ENCODE results near the gene NPR2.

NPR2 gene

DNA sequence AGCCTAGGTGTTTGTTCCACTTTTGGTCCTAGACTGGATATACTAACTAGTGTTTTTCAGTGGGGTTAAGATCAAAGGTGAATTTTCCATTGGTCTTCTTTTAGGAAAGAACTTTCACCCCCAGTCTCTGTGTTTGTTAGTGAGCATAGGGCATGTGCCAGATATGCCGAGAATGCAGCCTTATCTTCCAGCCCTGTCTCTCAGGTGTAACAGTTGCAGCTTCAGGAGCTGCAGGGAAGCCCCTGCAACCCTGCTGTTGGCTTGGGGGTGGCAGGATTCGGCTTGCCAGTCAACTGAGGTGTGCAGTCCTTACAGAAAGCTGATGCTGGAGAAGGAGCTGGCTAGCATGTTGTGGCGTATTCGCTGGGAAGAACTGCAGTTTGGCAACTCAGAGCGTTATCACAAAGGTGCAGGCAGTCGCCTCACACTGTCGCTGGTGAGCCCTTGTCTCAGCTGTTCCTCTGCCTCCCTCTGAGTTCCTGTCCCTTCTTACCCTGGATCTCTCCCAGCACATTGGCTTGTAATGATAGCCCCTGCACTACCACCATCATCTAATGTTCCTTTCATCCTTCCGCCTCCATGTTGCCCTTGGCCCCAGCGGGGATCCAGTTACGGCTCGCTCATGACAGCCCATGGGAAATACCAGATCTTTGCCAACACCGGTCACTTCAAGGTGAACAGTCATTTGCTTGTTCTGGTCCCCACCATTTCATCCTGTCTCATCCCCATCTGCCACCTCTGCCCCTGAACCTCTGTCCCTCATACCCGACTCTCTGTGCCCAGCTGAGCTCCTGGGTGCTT, 10.1 kb downstream of the NPR2 start:
- DNase-seq (ENCODE audit: low spot score): peak; percentile 20

DNA sequence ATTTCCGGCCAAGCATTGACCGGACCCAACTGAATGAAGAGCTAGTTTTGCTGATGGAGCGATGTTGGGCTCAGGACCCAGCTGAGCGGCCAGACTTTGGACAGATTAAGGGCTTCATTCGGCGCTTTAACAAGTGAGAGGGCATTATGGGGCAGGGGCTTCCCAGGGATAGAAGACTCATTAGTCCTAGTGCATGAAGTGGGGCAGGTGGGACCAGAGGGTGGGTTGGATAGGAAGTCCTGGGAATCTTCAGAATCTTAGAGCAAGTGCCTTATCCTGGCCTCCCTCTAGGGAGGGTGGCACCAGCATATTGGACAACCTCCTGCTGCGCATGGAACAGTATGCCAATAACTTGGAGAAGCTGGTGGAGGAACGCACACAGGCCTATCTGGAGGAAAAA, 14.7 kb downstream of the NPR2 start:
- DNase-seq (ENCODE audit: low spot score): no peak

DNA sequence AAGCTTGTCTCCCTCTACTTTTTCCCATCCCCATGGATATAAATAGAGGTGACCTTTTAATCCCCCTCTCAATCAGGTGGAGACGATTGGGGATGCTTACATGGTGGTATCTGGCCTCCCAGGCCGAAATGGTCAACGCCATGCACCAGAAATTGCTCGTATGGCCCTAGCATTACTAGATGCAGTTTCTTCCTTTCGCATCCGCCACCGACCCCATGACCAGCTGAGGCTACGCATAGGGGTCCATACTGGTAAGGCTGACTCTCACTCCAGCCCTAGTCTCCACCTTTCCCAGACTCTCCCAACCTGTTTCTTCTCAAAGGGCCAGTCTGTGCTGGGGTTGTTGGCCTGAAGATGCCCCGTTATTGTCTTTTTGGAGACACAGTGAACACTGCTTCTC, 17.0 kb downstream of the NPR2 start:
- DNase-seq (ENCODE audit: low spot score): no peak

DNA sequence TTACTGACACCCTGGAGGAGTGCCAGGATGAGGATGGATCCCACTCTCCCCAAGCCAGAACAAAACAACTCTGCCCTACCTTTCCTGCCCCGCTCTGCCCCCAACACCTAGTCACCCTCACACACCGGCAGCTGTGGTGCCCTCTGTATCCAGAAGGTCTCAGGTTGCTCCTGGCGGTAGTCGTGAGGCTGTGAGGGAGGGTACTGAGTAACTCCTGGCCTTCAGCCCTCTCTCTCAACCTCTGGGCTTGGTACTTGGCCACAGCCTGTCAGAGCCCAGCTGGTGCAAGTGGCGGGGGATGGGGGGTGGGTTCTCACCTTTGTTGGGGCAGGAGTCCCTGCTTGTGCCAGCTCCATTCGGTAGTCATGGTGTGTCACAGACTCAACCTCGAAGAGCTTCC, 18.7 kb downstream of the NPR2 start:
- DNase-seq (ENCODE audit: low spot score): no peak

DNA sequence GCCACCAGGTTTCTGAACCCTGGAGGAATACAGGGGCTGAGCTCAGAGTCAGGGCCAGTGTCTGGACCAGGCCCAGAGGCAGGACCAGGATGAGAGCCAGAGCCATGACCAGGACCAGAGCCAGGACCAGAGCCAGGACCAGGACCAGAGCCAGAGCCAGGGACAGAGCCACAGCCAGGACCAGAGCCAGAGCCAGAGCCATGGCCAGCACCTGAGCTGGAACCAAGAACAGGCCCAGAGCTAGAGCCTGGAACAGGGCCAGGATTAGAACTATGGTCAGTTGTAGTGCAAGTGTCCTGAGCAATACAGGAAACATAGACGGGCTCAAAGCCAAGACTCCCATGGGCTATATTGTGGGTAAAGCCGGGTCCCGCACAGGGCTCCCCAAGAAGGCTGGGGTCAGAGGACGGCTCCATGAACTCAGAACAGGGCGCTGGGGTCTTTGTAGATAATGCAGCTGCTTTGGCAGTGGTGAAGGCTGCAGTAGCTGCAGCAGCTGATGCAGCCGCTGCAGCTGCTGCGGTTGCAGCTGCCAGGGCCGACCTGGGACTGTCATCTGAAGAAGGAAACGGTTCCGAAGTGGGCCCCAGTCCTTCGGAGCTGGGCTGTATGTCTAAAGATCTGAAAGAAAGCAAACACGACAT, 20.1 kb downstream of the NPR2 start:
- DNase-seq (ENCODE audit: low spot score): no peak

DNA sequence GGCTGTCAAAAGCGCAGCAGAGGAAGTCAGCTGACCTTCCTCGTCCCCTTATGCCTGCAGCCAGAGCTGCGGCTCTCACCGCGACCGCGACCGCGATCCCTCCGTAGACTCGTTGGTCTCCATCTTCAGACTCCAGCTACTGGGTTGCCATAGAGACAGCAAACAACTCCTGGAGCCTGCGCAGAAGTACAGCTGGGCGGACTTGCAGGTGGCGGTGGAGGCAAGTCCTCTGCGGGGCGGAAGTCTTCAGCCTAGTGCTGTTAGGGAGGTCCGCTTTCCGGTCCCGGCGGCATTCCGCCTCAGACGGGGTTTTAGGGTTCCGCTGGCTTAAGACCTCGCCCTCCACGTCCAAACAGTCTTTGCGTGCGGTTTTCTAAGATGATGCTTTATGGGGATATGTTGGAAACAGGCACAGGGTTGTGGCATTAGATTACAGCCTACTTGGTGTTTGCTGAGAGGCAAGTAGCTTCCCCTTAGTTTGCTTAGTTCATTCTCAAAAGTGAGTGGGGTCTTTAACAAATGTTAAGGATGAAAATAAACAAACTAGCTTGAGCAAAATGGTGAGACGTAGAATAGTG, 20.7 kb downstream of the NPR2 start, which contains the start of gene SPAG8:
SPAG8 (minus strand) TSS at position 238 of the 578 bp plus-strand sequence; CDS start at position 123, 115 bp downstream.
- peak; percentile 92 for DNase-seq (ENCODE audit: low spot score)

DNA sequence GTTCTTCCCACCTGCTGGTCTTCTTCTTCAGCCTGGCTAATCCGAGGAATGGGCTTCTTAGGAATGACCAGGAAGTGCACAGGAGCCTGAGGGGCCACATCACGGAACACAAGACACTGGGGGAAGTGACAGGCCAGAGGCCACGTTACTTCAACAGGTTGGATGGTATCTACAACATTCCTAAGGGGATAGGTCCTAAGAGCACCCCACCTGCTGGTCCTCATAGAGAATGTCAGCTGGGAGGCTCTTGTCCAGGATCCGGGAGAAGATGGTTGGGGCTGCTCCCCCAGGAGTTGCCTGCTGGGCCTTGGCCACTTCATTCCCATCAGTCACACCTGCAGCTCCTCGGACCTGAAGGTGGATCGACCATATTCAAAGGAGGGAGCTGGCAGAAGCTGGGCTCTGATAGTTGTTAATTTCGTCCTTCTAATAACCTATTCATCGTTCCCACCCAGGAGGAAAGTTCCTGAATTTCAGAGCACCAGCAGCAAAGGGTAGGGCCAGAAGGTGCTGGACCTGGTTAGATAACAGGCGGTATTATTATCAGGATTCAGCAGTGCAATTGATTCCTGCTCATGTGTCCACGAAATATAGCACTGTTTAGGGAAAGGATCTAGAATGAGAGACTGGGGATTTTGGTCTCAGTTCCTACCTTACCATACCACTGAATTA, 22.2 kb downstream of the NPR2 start:
- DNase-seq (ENCODE audit: low spot score): peak; percentile 45

DNA sequence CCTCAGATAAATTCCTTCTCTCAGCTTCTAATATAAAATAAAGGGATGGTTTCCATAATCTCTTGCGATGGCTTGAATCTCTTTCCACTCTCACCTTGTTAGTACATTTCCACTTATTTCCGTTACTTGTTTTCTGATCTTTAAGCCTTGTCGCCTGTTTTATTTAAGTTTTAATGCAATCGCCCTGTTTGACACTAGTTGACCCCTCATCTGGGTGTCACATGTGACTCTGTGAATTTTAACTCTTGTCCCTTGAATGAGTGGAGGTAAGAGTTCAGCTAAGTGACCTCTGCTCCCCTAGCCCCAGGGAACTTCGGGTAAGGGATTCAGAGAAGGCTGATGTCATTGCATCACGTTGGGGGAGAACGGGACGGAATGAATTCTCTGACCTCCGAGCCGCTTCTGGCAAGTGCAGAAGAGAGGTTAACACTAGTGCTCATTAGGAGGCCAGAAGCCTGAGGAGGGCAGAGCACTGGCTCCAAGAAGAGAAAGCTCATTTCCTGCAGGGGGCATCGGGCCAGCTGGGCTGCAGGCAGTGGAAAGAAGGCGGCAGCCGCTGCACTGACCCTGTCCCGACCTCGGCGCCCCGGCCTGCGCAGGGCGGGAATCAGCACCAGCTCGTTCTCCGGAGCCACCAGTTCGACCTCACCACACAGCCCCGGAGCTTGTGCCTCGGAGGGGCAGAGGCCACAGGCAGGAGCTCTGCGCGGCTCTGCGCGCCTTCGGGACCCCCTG, 22.9 kb downstream of the NPR2 start:
- DNase-seq (ENCODE audit: low spot score): peak; percentile 51

DNA sequence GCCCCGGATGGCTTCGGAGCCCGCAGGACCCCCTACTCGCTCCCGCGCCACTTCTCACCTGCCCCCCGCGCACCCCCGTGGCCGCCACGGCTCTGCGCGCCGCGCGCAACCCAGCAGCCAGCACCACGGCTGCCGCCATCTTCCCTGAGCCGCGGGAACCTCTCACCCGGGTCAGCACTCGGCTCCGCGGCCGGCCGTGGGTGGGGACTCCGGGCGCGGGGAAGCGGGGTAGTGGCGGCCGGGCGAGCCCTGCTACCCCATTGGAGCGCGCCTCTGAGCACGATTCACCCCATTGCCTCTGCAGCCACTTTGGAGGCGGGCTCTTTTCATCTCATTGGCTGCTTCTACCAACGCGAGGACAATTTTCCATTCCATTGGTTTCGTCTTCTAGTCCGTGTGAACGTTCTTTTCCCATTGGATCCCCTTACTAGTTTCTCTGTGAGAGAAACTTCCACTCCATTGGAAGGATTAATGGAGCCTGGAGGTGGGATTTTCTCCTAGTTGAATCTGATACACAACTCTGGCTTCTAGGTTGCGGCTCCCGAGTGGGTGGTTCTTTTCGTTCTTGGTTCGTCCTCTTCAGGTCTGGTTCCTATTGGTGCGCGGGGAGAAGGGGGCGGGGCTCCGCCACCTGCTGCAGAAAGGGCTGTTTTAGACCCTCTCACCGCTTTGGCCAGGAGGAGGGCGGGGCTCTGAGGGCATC, 23.6 kb downstream of the NPR2 start, which contains the start of gene HINT2:
HINT2 (minus strand) TSS at position 202 of the 703 bp plus-strand sequence; CDS start at position 139, 63 bp downstream.
- peak; percentile 97 for DNase-seq (ENCODE audit: low spot score)

DNA sequence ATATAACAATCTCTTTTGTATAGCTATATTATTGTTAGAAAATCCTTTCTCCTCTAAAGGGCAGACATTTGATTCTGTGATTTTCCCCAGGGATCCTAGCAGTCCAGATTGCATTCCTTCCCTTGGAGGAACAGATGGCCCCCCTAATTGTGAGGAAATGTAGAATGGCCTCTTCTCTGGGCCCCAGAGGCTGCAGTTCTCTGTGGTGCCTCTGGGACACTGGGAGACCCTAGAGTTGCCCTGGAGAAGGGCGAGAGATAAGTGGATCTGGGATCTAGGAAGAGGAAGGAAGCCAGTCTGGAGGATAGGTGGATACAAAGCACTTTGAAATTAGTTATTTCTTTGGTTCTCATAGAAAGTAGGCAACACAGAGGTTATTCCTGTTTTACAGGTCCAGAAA, 25.3 kb downstream of the NPR2 start:
- no peak for DNase-seq (ENCODE audit: low spot score)

DNA sequence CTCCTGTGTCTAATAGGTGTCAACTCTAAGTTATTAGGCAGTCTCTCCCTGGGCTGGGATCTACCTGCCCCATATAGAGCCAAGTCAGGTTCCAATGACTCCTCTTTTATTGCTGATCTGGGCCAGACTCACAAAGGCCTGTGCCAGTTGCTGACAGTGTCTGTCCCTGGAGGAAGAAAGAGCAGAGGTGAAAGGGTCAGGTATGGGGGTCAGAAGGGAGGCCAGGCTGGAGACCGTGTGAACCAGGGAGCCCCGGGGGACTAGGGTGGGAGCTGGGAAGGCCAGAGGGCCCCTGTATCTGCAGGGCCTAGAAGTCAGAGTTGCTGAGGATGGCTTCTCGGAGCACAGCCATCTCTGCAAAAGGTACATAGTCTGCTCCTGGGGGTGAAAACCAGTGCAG, 26.9 kb downstream of the NPR2 start:
- DNase-seq (ENCODE audit: low spot score): no peak

DNA sequence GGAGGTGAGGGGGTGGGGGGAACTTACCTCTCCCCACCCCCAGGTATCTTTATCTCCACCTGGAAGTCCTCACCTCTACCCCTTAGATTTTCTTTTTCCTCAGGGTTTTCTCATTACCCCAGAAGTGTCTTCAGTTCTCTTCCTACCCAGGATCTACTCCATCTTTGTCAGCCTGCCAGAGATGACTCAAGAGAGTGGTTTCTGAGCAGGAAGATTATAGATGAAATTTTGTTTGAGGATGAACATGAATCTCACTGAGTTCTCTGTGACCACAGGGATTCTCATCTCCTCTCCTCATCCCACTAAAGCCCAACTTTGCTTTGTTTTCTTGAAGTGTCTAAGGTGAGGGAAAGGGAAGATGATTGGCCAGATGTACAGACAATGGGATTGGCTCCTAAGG, 28.7 kb downstream of the NPR2 start:
- no peak for DNase-seq (ENCODE audit: low spot score)

DNA sequence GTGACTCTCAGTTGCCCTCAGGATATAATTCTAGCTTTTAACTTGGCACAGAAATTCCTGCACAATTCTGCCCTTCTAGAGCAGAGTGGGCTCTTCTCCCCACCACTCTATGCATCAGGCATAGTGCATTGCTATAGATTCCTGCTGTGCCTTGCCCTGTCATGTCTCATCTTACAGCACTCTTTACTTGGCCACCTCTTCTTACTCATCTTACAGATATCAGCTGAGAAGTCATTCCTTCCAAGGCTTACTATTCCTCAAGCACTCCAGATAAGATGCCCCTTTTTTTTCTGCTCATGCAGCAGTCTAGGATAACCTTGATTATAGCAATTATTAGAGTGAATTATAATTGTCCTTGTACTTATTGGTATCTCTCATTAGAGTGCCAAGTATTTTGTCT, 31.5 kb downstream of the NPR2 start:
- no peak for DNase-seq (ENCODE audit: low spot score)

DNA sequence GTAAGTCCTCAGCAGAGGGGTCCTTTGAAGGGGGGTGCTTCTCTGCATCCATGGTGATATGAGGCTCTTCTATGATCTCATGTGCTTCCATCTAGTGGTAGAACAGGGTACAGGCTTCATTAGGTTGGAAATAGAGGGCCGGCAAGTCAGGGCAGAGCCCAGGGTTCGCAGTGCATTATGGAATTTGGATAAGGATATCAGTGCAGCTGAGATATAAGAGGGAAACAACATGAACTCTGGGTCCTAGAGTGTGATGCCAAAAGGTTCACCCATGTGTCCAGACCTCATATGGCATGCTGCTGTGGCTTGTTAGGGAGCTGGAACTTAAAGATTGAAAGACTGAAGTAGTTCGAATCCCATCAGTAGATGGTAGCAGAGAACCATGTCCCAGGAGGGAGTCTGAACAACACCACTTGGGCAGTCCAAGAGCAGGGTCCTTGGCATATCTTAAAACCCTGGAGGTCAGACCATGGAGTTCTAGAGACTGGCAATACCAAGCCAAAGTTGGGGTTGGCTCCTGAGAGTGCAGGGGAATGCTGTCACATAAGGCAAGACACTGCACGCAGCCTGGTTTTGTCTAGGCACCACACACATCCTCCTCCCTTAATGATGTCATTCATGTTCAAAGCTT, 34.8 kb downstream of the NPR2 start:
- peak; percentile 76 for DNase-seq (ENCODE audit: low spot score)

DNA sequence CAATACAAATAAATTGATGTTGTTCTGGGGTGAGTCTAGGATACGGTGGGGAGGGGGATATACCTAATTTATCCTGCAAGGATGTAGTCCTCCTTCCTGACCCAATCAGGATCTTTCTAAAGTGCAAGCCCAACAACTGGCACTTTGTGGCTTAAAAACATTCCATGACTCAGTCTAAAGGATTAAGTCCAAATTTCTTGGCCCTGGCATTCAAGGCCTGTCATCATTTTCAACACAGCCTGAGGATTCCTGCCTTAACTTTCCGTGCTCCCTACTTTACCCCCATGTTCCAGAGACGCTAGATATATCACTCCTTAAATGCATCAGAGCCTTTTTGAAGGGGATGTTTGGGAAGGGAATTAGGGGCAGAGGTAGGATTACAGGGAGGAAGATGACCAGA, 36.1 kb downstream of the NPR2 start:
- DNase-seq (ENCODE audit: low spot score): no peak

DNA sequence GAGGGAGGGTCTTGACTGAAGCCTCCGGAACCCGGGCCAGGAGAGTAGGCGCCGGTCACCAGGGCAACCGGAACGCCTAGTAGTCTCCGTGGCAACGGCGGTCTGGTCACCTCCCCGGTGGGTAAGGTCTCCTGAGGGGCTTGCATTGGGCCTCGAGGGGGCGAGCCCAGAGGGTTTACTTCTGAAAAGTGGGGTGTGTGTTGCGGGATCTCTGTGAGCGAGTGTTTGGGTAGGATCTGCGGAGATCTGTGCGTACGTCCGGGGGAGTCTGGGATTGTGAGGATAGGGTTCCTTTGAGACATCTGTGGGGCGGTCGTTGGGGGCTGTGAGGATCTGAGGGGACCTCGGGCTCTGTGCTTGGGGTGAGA, 37.3 kb downstream of the NPR2 start, which contains the start of gene FAM221B:
FAM221B (minus strand) TSS at position 17 of the 368 bp plus-strand sequence. CDS start 2,571 bp downstream, outside the sequence.
- no peak for DNase-seq (ENCODE audit: low spot score)

DNA sequence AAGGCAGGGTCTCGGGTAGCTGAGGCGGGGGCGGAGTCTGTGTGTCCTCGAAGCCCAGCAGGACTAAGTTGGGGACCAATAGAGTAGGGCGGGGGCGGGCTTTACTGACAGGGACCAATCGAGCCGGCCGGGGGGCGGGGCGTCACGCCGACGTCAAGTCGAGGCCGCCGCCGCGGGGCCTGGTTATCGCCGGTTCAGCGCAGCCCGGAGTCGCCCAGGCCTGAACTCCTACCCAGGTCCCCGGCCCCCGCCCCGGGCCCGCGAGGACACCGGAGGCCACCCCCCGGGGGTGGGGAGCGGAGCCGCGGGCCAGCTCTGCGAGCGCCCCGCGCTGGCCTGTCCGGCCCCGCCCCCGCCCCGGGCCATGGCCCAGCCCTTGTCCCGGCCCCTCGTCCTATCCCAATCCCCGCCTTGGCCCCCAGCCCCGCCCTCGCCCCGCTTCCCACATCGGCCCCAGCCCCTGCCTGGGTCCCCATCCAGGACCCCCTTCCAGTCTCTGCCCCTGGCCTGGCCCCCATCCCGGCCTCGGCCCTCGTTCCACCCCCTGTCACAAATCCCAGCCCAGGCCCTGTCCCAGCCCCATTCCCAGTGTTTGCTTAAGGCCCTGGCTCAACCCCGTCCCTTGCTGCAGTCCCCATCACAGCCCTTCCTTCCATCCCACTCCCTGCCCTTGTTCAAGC, 37.8 kb downstream of the NPR2 start, which contains the start of gene TMEM8B:
TMEM8B (plus strand) TSS at position 145 of the 680 bp plus-strand sequence; CDS start at position 365, 220 bp downstream.
- peak; percentile 94 for DNase-seq (ENCODE audit: low spot score)

DNA sequence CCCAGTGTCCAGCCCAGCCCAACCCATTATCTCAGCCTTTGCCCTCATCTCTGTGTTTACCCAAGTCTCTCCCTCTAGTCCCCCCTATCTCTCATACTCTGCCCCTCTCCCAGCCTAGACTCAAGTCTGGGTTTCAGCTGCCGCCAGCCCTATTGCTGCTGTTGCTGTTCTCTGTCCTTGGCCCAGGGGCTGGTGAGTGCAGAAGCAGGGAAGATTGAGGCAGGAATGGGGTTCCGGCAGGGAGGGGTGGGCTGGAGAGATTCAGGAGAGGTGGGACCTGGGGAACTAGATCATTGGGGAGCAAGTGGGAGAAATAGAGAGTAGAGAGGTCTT, 38.3 kb downstream of the NPR2 start:
- DNase-seq (ENCODE audit: low spot score): no peak

DNA sequence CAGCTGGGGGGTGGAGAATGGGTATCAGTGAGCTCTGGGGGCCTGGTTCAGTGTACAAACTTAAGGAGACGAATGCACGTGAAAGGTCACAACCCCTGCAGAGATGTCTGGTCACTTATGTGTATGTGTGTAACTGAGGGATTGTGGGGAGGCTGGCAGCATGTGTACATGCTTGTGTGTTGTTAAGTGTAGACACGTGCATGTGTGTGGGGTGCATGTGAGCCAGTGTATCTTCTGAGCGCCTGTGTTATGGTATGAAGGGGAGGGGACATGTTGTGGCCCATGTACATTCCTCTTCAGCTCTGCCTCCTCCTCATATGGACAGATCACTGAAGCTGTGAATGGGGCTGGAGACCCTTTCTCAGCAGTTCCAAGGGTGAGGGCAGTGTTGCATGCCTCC, 39.6 kb downstream of the NPR2 start:
- DNase-seq (ENCODE audit: low spot score): no peak

DNA sequence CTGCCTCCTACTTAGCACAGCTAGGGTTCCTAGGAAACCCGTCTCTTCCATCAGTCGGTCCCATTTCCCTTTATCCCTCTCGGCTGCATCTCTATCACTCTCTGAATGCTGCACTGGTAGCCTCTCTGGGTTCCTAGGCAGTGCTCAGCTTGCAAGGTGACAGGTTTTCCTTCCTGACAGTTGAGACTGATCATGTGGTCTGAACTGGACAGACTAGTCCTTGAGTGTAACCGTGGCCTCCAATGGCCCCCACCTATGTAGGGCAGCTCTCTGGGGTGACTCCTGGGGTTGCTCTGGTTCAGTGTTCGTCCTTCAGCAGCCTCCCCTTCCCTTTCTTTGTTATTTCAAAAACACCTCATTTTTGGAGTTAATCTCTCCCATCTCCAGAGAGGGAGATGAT, 41.4 kb downstream of the NPR2 start:
- DNase-seq (ENCODE audit: low spot score): no peak

Data from hematopoietic multipotent progenitor cell treated with erythropoietin and hydrocortisone succinate and interleukin-3 and kit ligand, for 15 days (in vitro differentiated cells).